Transverse colon (tissue), 3 donors: ENCODE data around the gene KY.

Source experiments
- EP300 ChIP-seq: sonication (generic); formaldehyde crosslinking; IDR thresholded peaks from one replicate; pipeline ENCODE4 v1.6.1; 2017; ENCODE audit warnings: antibody characterized with exemption, low read depth
- TF ChIP-seq, protein P1 (sequence below), 5 experiments: fragments of 200-600 bp in 3 of 5; fragments of 450-650 bp in 2 of 5; sonication (generic) in 3 of 5; IDR thresholded peaks; 1 replicate in 2 of 5; 2 replicates in 3 of 5; pipeline ENCODE4 v1.5.1; 2016 to 2017; ENCODE audit warnings: antibody characterized with exemption in 5 of 5, inconsistent platforms in 3 of 5, mild to moderate bottlenecking in 2 of 5, moderate library complexity in 1 of 5

GRCh38 chr3:134642445-134643149 is 8.2 kb downstream of the KY start:
- TF ChIP-seq, protein P1, sequence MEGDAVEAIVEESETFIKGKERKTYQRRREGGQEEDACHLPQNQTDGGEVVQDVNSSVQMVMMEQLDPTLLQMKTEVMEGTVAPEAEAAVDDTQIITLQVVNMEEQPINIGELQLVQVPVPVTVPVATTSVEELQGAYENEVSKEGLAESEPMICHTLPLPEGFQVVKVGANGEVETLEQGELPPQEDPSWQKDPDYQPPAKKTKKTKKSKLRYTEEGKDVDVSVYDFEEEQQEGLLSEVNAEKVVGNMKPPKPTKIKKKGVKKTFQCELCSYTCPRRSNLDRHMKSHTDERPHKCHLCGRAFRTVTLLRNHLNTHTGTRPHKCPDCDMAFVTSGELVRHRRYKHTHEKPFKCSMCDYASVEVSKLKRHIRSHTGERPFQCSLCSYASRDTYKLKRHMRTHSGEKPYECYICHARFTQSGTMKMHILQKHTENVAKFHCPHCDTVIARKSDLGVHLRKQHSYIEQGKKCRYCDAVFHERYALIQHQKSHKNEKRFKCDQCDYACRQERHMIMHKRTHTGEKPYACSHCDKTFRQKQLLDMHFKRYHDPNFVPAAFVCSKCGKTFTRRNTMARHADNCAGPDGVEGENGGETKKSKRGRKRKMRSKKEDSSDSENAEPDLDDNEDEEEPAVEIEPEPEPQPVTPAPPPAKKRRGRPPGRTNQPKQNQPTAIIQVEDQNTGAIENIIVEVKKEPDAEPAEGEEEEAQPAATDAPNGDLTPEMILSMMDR (IDR thresholded peaks at IDR 0.05), result no peak
- no peak for TF ChIP-seq EP300
